Sigmoid colon (tissue), 3 donors: ENCODE measurements around the gene GPRC5B.

ENCODE experiments used
- CTCF ChIP-seq, 4 experiments: fragments of 450-650 bp in 3 of 4; fragments of 200-600 bp in 1 of 4; IDR thresholded peaks; one replicate each; pipeline ENCODE4 v1.5.1; 2016 to 2019; ENCODE audit warnings: antibody characterized with exemption in 4 of 4, mild to moderate bottlenecking in 3 of 4, moderate library complexity in 2 of 4
- POLR2A ChIP-seq, 2 donors: fragments of 450-650 bp; IDR thresholded peaks; one replicate each; pipeline ENCODE4 v1.6.1; 2016; ENCODE audit warnings: antibody characterized with exemption in 2 of 2, mild to moderate bottlenecking in 2 of 2, moderate library complexity in 2 of 2

DNA sequence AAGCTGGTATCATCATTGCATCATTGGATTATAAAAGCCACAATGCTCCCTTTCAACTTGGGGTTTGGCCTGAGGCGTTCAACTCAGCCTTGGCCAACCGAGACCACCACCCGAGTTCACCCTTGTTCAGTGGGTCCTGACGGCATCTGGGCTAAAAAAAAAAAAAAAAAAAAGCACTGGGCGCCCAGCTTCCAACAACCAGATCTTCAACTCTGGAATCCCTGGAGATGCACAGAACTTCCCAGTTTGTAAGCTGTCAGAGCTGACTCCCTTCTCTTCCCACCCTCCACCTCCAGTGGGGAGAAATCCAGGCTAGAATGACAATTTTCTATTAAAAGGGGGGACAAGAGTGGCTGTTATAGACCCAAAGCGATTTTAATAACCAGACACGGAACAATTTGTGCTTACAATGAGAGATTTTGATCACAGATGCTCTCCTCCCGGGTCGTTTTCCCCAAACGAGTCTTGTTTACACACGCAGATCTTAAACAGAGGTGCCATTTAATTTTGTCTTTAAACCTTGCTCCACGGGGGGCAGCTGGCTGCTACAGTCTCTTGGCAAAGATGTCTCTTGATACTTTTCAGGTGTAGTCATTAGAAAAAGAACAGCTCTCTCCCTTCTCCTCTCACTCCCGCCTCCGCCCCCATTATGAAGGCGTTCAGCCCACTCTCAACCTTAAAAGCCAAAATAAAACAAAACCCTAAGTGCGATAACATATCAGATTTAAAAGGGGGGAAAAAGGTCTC lies 26.9 kb downstream of the GPRC5B start:
- TF ChIP-seq POLR2A (IDR thresholded peaks at IDR 0.05) (no peak), CTCF (IDR thresholded peaks at IDR 0.05) (no peak)
